Activated naive CD8-positive, alpha-beta T cell treated with anti-CD3 and anti-CD28 coated beads for 36 hours (primary cell): ENCODE results near the gene ZNF580. TPM values are rescaled to one million over a fixed set of nuclear protein-coding genes. Genes with fewer than 3 reads are reported as not detected.
A peak's percentile ranks its signal among the peaks of the same experiment; 100 is the strongest.

Source experiments
- DNase-seq: peaks from one replicate; pipeline ENCODE4 v3.0.0; 2021
- H3K27ac Mint-ChIP-seq: one replicate; pipeline ENCODE4 v1.8.0; 2022; ENCODE audit warnings: mild to moderate bottlenecking, moderate library complexity, mixed read lengths
- H3K27me3 Mint-ChIP-seq: one replicate; pipeline ENCODE4 v1.8.0; 2022; ENCODE audit warnings: mild to moderate bottlenecking, mixed read lengths
- H3K36me3 Mint-ChIP-seq: one replicate; pipeline ENCODE4 v1.8.0; 2021; ENCODE audit warnings: mild to moderate bottlenecking, mixed read lengths
- H3K4me1 Mint-ChIP-seq: one replicate; pipeline ENCODE4 v1.8.0; 2021; ENCODE audit warnings: mixed read lengths
- H3K4me3 Mint-ChIP-seq: one replicate; pipeline ENCODE4 v1.8.0; 2022; ENCODE audit warnings: mild to moderate bottlenecking, moderate library complexity, mixed read lengths
- H3K9me3 Mint-ChIP-seq: one replicate; pipeline ENCODE4 v1.8.0; 2022; ENCODE audit warnings: mixed read lengths
- total RNA-seq, 2 experiments: library from RNA; stranded (reverse); gene quantifications; one replicate each; pipeline ENCODE4 v1.2.3, GENCODE V29; 2021

ZNF580 gene
- total RNA-seq, 2 experiments from 2014 or later, result 29.6 to 30.6 TPM

- Mint-ChIP-seq H3K9me3 (peaks cover 3% of the 10 kb centered on the region), H3K27me3 (no peaks in the 10 kb centered on the region), H3K4me3 (no peak overlapping the region), H3K36me3 (peaks cover 18% of the 10 kb centered on the region), H3K27ac (no peak overlapping the region), H3K4me1 (peaks cover 36% of the 10 kb centered on the region)
- DNase-seq, result no peak
These were observed 38.4 kb upstream of the ZNF580 start for GRCh38 chr19:55602104-55603001.

- Mint-ChIP-seq H3K4me3 (no peak overlapping the region), H3K27me3 (no peaks in the 10 kb centered on the region), H3K27ac (peak overlapping the region; percentile 57), H3K9me3 (peaks cover 3% of the 10 kb centered on the region), H3K4me1 (peaks cover 39% of the 10 kb centered on the region), H3K36me3 (peaks cover 20% of the 10 kb centered on the region)
- no peak for DNase-seq
These were observed 37.7 kb upstream of the ZNF580 start for GRCh38 chr19:55603115-55603514.

GRCh38 chr19:55603581-55604292, 37.1 kb upstream of the ZNF580 start:
- Mint-ChIP-seq H3K9me3 (peaks cover 1% of the 10 kb centered on the region), H3K27me3 (no peaks in the 10 kb centered on the region), H3K27ac (peak overlapping the region; percentile 96), H3K36me3 (peaks cover 20% of the 10 kb centered on the region), H3K4me3 (peak overlapping the region; percentile 88), H3K4me1 (peaks cover 38% of the 10 kb centered on the region)
- DNase-seq, result no peak

- peaks cover 27% of the 10 kb centered on the region for H3K36me3 Mint-ChIP-seq
- DNase-seq, result peak; percentile 100
- peak overlapping the region; percentile 96 for H3K27ac Mint-ChIP-seq
- no peaks in the 10 kb centered on the region for H3K9me3 Mint-ChIP-seq
- peaks cover 43% of the 10 kb centered on the region for H3K4me1 Mint-ChIP-seq
- H3K27me3 Mint-ChIP-seq, result no peaks in the 10 kb centered on the region
- H3K4me3 Mint-ChIP-seq, result peak overlapping the region; percentile 88
These were observed 35.6 kb upstream of the ZNF580 start for GRCh38 chr19:55605207-55605636.

GRCh38 chr19:55605637-55606470, 34.9 kb upstream of the ZNF580 start, which contains the start of gene ZNF865:
Gene ZNF865, plus strand, starts transcription at chr19:55605647. Its CDS starts 7,972 bp downstream, at chr19:55613619.
- peak; percentile 69 for DNase-seq
- peak within 1 kb of the TSS; percentile 96 for H3K27ac Mint-ChIP-seq
- H3K4me3 Mint-ChIP-seq, result peak within 1 kb of the TSS; percentile 92
- peaks cover 47% of the 10 kb centered on the region for H3K4me1 Mint-ChIP-seq
- peaks cover 27% of the 10 kb centered on the region for H3K36me3 Mint-ChIP-seq
- no peaks in the 10 kb centered on the region for H3K27me3 Mint-ChIP-seq
- H3K9me3 Mint-ChIP-seq, result no peaks in the 10 kb centered on the region

GRCh38 chr19:55606471-55606787, 34.4 kb upstream of the ZNF580 start:
- Mint-ChIP-seq H3K36me3 (peaks cover 27% of the 10 kb centered on the region), H3K27ac (peak overlapping the region; percentile 92), H3K9me3 (no peaks in the 10 kb centered on the region), H3K27me3 (no peaks in the 10 kb centered on the region), H3K4me1 (peaks cover 48% of the 10 kb centered on the region), H3K4me3 (peak overlapping the region; percentile 92)
- no peak for DNase-seq

GRCh38 chr19:55606817-55607216, 34.0 kb upstream of the ZNF580 start:
- peak overlapping the region; percentile 92 for H3K4me3 Mint-ChIP-seq
- H3K9me3 Mint-ChIP-seq, result no peaks in the 10 kb centered on the region
- peaks cover 27% of the 10 kb centered on the region for H3K36me3 Mint-ChIP-seq
- peaks cover 50% of the 10 kb centered on the region for H3K4me1 Mint-ChIP-seq
- no peak for DNase-seq
- peak overlapping the region; percentile 92 for H3K27ac Mint-ChIP-seq
- no peaks in the 10 kb centered on the region for H3K27me3 Mint-ChIP-seq

- H3K4me1 Mint-ChIP-seq, result peaks cover 46% of the 10 kb centered on the region
- no peak for DNase-seq
- H3K9me3 Mint-ChIP-seq, result no peaks in the 10 kb centered on the region
- no peaks in the 10 kb centered on the region for H3K27me3 Mint-ChIP-seq
- H3K27ac Mint-ChIP-seq, result peak overlapping the region; percentile 17
- H3K36me3 Mint-ChIP-seq, result peaks cover 25% of the 10 kb centered on the region
- no peak overlapping the region for H3K4me3 Mint-ChIP-seq
These were observed 31.5 kb upstream of the ZNF580 start for GRCh38 chr19:55609326-55609725.

GRCh38 chr19:55611300-55611982, 29.4 kb upstream of the ZNF580 start:
- no peaks in the 10 kb centered on the region for H3K27me3 Mint-ChIP-seq
- no peak for DNase-seq
- no peak overlapping the region for H3K4me3 Mint-ChIP-seq
- peaks cover 24% of the 10 kb centered on the region for H3K36me3 Mint-ChIP-seq
- peaks cover 36% of the 10 kb centered on the region for H3K4me1 Mint-ChIP-seq
- no peak overlapping the region for H3K27ac Mint-ChIP-seq
- no peaks in the 10 kb centered on the region for H3K9me3 Mint-ChIP-seq

- Mint-ChIP-seq H3K4me3 (no peak overlapping the region), H3K27ac (no peak overlapping the region), H3K4me1 (peaks cover 29% of the 10 kb centered on the region), H3K36me3 (peaks cover 24% of the 10 kb centered on the region), H3K27me3 (no peaks in the 10 kb centered on the region), H3K9me3 (no peaks in the 10 kb centered on the region)
- no peak for DNase-seq
These were observed 28.7 kb upstream of the ZNF580 start for GRCh38 chr19:55611983-55612645.

GRCh38 chr19:55613396-55613795, 27.4 kb upstream of the ZNF580 start:
- H3K9me3 Mint-ChIP-seq, result no peaks in the 10 kb centered on the region
- DNase-seq, result no peak
- peaks cover 23% of the 10 kb centered on the region for H3K4me1 Mint-ChIP-seq
- H3K27me3 Mint-ChIP-seq, result no peaks in the 10 kb centered on the region
- no peak overlapping the region for H3K4me3 Mint-ChIP-seq
- peaks cover 20% of the 10 kb centered on the region for H3K36me3 Mint-ChIP-seq
- H3K27ac Mint-ChIP-seq, result no peak overlapping the region

GRCh38 chr19:55613930-55614710, 26.7 kb upstream of the ZNF580 start:
- no peak overlapping the region for H3K4me3 Mint-ChIP-seq
- no peaks in the 10 kb centered on the region for H3K9me3 Mint-ChIP-seq
- no peak for DNase-seq
- no peak overlapping the region for H3K27ac Mint-ChIP-seq
- peaks cover 17% of the 10 kb centered on the region for H3K36me3 Mint-ChIP-seq
- H3K4me1 Mint-ChIP-seq, result peaks cover 19% of the 10 kb centered on the region
- H3K27me3 Mint-ChIP-seq, result no peaks in the 10 kb centered on the region

- Mint-ChIP-seq H3K36me3 (peaks cover 15% of the 10 kb centered on the region), H3K27me3 (no peaks in the 10 kb centered on the region)
These were observed 25.9 kb upstream of the ZNF580 start for GRCh38 chr19:55614711-55615542.

More at GRCh38 chr19:55614711-55615542, 25.9 kb upstream of the ZNF580 start:
- H3K9me3 Mint-ChIP-seq, result no peaks in the 10 kb centered on the region
- no peak for DNase-seq
- H3K27ac Mint-ChIP-seq, result no peak overlapping the region
- H3K4me1 Mint-ChIP-seq, result peaks cover 22% of the 10 kb centered on the region
- no peak overlapping the region for H3K4me3 Mint-ChIP-seq
